ENCODE data around the gene VPS13A.
A peak's percentile ranks its signal among the peaks of the same experiment; 100 is the strongest.
"Not testable (repeated sequence)": the region's sequence is repeated elsewhere in the genome, so short reads cannot be mapped to it uniquely, and the experiment has no call there.

Gene VPS13A

DNA sequence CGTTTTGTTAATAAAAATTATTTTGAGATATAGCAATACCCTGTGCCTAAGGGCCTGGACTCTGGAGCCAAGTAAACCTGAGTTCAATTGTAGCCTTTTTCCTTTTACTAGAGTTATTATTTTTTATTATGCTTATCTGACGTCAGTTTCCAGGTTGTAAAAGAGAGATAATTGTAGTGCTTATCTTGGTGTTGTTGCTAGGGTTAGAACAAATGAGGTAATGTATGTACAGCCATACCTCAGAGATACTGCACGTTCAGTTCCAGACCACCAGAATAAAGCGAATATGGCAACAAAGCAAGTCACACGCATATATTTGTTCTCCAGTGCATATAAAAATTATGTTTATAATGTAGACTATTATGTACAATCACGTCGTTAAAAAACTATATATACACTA, 215.0 kb downstream of the VPS13A start:
- WGBS = 98% methylated on average over 4 of the region's 7 CpGs
- Histone ChIP-seq H3K36me3 (ENCODE audit: insufficient read depth, low read length) (0 out of 2 replicates have a peak, but pooled peaks cover 5% of the 10 kb centered on the region), H3K9me3 (ENCODE audit: insufficient read depth, low read depth, low read length) (no peaks in the 10 kb centered on the region), H3K4me1 (ENCODE audit: insufficient read depth, low read length) (no peaks in the 10 kb centered on the region), H3K9ac (ENCODE audit: low read depth, low read length) (no peak overlapping the region), H3K4me3 (ENCODE audit: low read length) (no peak overlapping the region), H3K27ac (ENCODE audit: low read depth, low read length) (no peak overlapping the region), H3K27me3 (ENCODE audit: insufficient read depth, low read length) (no peaks in the 10 kb centered on the region)

DNA sequence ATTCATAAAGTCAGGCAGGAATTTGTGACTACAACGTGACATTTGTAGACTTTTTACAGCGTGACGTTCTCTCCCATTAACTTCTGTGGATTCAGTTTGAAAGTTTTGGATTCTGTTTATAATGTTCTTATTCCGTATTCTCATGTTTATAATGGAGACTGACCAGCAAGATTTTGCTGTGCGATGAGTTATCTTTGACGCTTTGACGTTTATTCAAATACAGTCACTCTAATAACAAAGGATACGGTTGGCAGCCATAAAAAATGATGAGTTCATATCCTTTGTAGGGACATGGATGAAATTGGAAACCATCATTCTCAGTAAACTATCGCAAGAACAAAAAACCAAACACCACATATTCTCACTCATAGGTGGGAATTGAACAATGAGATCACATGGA, 221.2 kb downstream of the VPS13A start:
- not testable (repeated sequence) for H3K9me3 ChIP-seq (ENCODE audit: insufficient read depth, low read depth, low read length); H3K4me1 ChIP-seq (ENCODE audit: insufficient read depth, low read length); H3K27me3 ChIP-seq (ENCODE audit: insufficient read depth, low read length); H3K4me3 ChIP-seq (ENCODE audit: low read length); H3K9ac ChIP-seq (ENCODE audit: low read depth, low read length); H3K36me3 ChIP-seq (ENCODE audit: insufficient read depth, low read length); H3K27ac ChIP-seq (ENCODE audit: low read depth, low read length)
- WGBS = 98% methylated on average over 7 of the region's 9 CpGs

GRCh38 chr9:77399964-77400363, 222.6 kb downstream of the VPS13A start:
- Histone ChIP-seq H3K4me3 (ENCODE audit: low read length) (no peak overlapping the region), H3K9me3 (ENCODE audit: insufficient read depth, low read depth, low read length) (no peaks in the 10 kb centered on the region), H3K36me3 (ENCODE audit: insufficient read depth, low read length) (no peaks in the 10 kb centered on the region), H3K4me1 (ENCODE audit: insufficient read depth, low read length) (no peaks in the 10 kb centered on the region), H3K27ac (ENCODE audit: low read depth, low read length) (no peak overlapping the region), H3K9ac (ENCODE audit: low read depth, low read length) (no peak overlapping the region), H3K27me3 (ENCODE audit: insufficient read depth, low read length) (no peaks in the 10 kb centered on the region)
- 100% methylated on average over 1 of the region's 1 CpG for WGBS

GRCh38 chr9:77402286-77402685, 225.0 kb downstream of the VPS13A start:
- Histone ChIP-seq H3K36me3 (ENCODE audit: insufficient read depth, low read length) (peaks cover 10% of the 10 kb centered on the region), H3K27me3 (ENCODE audit: insufficient read depth, low read length) (no peaks in the 10 kb centered on the region), H3K27ac (ENCODE audit: low read depth, low read length) (0 out of 2 replicates have a peak overlapping the region, but pooled peaks have one; percentile 9), H3K9ac (ENCODE audit: low read depth, low read length) (no peak overlapping the region), H3K4me1 (ENCODE audit: insufficient read depth, low read length) (no peaks in the 10 kb centered on the region), H3K4me3 (ENCODE audit: low read length) (no peak overlapping the region), H3K9me3 (ENCODE audit: insufficient read depth, low read depth, low read length) (peaks cover 7% of the 10 kb centered on the region; the same call in 1 of the 2 replicates)
- 100% methylated on average over 1 of the region's 2 CpGs for WGBS

- H3K4me3 ChIP-seq (ENCODE audit: low read length) = no peak overlapping the region
- H3K9me3 ChIP-seq (ENCODE audit: insufficient read depth, low read depth, low read length) = peaks cover 16% of the 10 kb centered on the region
- WGBS = 94% methylated on average over 4 of the region's 4 CpGs
- H3K9ac ChIP-seq (ENCODE audit: low read depth, low read length) = no peak overlapping the region
- peaks cover 20% of the 10 kb centered on the region for H3K36me3 ChIP-seq (ENCODE audit: insufficient read depth, low read length)
- no peaks in the 10 kb centered on the region for H3K27me3 ChIP-seq (ENCODE audit: insufficient read depth, low read length)
- no peaks in the 10 kb centered on the region for H3K4me1 ChIP-seq (ENCODE audit: insufficient read depth, low read length)
- no peak overlapping the region for H3K27ac ChIP-seq (ENCODE audit: low read depth, low read length)
Measured at GRCh38 chr9:77403239-77403638, 225.9 kb downstream of the VPS13A start.

DNA sequence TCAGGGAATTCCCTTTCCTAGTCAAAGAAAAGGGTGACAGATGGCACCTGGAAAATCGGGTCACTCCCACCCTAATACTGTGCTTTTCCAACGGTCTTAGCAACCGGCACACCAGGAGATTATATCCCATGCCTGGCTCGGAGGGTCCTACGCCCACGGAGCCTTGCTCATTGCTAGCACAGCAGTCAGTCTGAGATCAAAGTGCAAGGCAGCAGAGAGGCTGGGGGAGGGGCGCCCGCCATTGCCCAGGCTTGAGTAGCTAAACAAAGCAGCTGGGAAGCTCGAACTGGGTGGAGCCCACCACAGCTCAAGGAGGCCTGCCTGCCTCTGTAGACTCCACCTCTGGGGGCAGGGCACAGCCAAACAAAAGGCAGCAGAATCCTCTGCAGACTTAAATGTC, 231.2 kb downstream of the VPS13A start:
- 97% methylated on average over 9 of the region's 9 CpGs for WGBS
- Histone ChIP-seq H3K36me3 (ENCODE audit: insufficient read depth, low read length) (peaks cover 24% of the 10 kb centered on the region), H3K9me3 (ENCODE audit: insufficient read depth, low read depth, low read length) (peaks cover 25% of the 10 kb centered on the region)
- H3K27ac ChIP-seq (ENCODE audit: low read depth, low read length); H3K27me3 ChIP-seq (ENCODE audit: insufficient read depth, low read length); H3K9ac ChIP-seq (ENCODE audit: low read depth, low read length); H3K4me3 ChIP-seq (ENCODE audit: low read length); H3K4me1 ChIP-seq (ENCODE audit: insufficient read depth, low read length): not testable (repeated sequence)

- H3K27ac ChIP-seq (ENCODE audit: low read depth, low read length) = no peak overlapping the region
- 81% methylated on average over 5 of the region's 5 CpGs for WGBS
- H3K36me3 ChIP-seq (ENCODE audit: insufficient read depth, low read length) = peaks cover 11% of the 10 kb centered on the region; the same call in 1 of the 2 replicates
Measured at GRCh38 chr9:77417566-77417965, 240.2 kb downstream of the VPS13A start.

DNA sequence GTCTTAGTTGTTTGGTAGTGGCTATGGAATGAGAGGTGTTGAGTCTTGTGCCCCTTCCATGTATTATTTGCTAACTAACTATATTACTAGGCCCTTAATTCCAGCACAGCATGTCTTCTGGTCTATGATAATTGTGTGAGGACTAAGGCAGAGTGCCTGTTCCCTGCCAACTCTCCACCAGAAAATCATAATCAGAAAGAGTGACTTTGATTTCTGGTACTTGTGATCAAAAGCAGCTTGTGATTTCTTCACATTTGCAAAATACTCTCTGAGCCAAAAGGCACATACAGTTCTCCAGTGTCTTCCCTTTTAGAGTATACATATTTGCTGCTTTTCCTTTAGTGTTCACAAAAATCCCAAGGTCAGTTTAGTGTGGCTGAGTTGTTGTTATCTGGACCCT, 240.9 kb downstream of the VPS13A start:
- no peak overlapping the region for H3K27ac ChIP-seq (ENCODE audit: low read depth, low read length)
- no peaks in the 10 kb centered on the region for H3K27me3 ChIP-seq (ENCODE audit: insufficient read depth, low read length)
- H3K9ac ChIP-seq (ENCODE audit: low read depth, low read length) = no peak overlapping the region
- peaks cover 12% of the 10 kb centered on the region; the same call in 1 of the 2 replicates for H3K36me3 ChIP-seq (ENCODE audit: insufficient read depth, low read length)
- H3K4me3 ChIP-seq (ENCODE audit: low read length) = no peak overlapping the region
- peaks cover 4% of the 10 kb centered on the region; the same call in 1 of the 2 replicates for H3K4me1 ChIP-seq (ENCODE audit: insufficient read depth, low read length)
- no peaks in the 10 kb centered on the region for H3K9me3 ChIP-seq (ENCODE audit: insufficient read depth, low read depth, low read length)

More at GRCh38 chr9:77417566-77417965, 240.2 kb downstream of the VPS13A start:
- Histone ChIP-seq H3K4me1 (ENCODE audit: insufficient read depth, low read length) (peaks cover 4% of the 10 kb centered on the region; the same call in 1 of the 2 replicates), H3K27me3 (ENCODE audit: insufficient read depth, low read length) (no peaks in the 10 kb centered on the region), H3K9me3 (ENCODE audit: insufficient read depth, low read depth, low read length) (no peaks in the 10 kb centered on the region), H3K4me3 (ENCODE audit: low read length) (no peak overlapping the region), H3K9ac (ENCODE audit: low read depth, low read length) (no peak overlapping the region)

DNA sequence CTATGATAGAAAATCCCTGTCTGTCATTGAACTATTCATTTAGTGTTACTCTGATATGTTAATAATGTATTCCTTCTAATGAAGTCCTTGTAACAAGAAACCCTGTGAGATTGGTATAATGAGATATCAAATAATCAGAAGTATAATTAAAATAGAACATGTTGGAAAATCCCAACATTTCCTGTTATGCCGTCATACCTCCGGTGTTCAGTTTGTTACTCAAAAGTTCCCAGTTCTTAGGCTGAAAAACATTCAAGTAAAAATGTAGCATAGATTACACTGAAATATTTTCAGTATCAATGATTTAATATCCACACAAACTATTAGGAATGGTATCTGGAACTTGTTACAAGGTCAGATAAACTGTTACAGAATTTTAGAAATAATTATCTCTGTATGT, 243.3 kb downstream of the VPS13A start:
- no peak overlapping the region for H3K9ac ChIP-seq (ENCODE audit: low read depth, low read length)
- H3K4me3 ChIP-seq (ENCODE audit: low read length) = no peak overlapping the region
- peaks cover 10% of the 10 kb centered on the region; the same call in 1 of the 2 replicates for H3K36me3 ChIP-seq (ENCODE audit: insufficient read depth, low read length)
- no peaks in the 10 kb centered on the region for H3K27me3 ChIP-seq (ENCODE audit: insufficient read depth, low read length)
- 100% methylated on average over 2 of the region's 2 CpGs for WGBS
- H3K27ac ChIP-seq (ENCODE audit: low read depth, low read length) = no peak overlapping the region
- H3K9me3 ChIP-seq (ENCODE audit: insufficient read depth, low read depth, low read length) = no peaks in the 10 kb centered on the region
- peaks cover 4% of the 10 kb centered on the region; the same call in 1 of the 2 replicates for H3K4me1 ChIP-seq (ENCODE audit: insufficient read depth, low read length)

- Histone ChIP-seq H3K4me1 (ENCODE audit: insufficient read depth, low read length) (peaks cover 4% of the 10 kb centered on the region; the same call in 1 of the 2 replicates), H3K9me3 (ENCODE audit: insufficient read depth, low read depth, low read length) (no peaks in the 10 kb centered on the region), H3K9ac (ENCODE audit: low read depth, low read length) (no peak overlapping the region), H3K36me3 (ENCODE audit: insufficient read depth, low read length) (peaks cover 3% of the 10 kb centered on the region; the same call in 1 of the 2 replicates), H3K27me3 (ENCODE audit: insufficient read depth, low read length) (no peaks in the 10 kb centered on the region), H3K4me3 (ENCODE audit: low read length) (no peak overlapping the region), H3K27ac (ENCODE audit: low read depth, low read length) (no peak overlapping the region)
- WGBS = 96% methylated on average over 8 of the region's 10 CpGs
Measured at GRCh38 chr9:77421506-77422265, 244.4 kb downstream of the VPS13A start.

GRCh38 chr9:77422969-77423368, 245.6 kb downstream of the VPS13A start:
- Histone ChIP-seq H3K27ac (ENCODE audit: low read depth, low read length) (no peak overlapping the region), H3K9me3 (ENCODE audit: insufficient read depth, low read depth, low read length) (no peaks in the 10 kb centered on the region), H3K36me3 (ENCODE audit: insufficient read depth, low read length) (peaks cover 3% of the 10 kb centered on the region; the same call in 1 of the 2 replicates), H3K4me1 (ENCODE audit: insufficient read depth, low read length) (peaks cover 4% of the 10 kb centered on the region; the same call in 1 of the 2 replicates), H3K9ac (ENCODE audit: low read depth, low read length) (no peak overlapping the region), H3K4me3 (ENCODE audit: low read length) (no peak overlapping the region), H3K27me3 (ENCODE audit: insufficient read depth, low read length) (no peaks in the 10 kb centered on the region)
- WGBS = 93% methylated on average over 3 of the region's 3 CpGs

Data from HUES64 (cell line).